Measurements from ENCODE around the gene ANKH. TPM values are rescaled to one million over a fixed set of nuclear protein-coding genes. Genes with fewer than 3 reads are reported as not detected.

ANKH gene
- total and polyA plus RNA-seq, 4 donors, result 10.8 to 46.7 (median 17.2) TPM

GRCh38 chr5:14816999-14817761, 54.4 kb downstream of the ANKH start:
- no peak overlapping the region for H3K4me3 ChIP-seq
- peaks cover 0 to 1% (median 0%) of the 10 kb centered on the region in 4 donors for H3K36me3 ChIP-seq (ENCODE audit: control insufficient read depth in 4 of 4, insufficient read depth in 4 of 4, low read length in 4 of 4)
- H3K4me1 ChIP-seq (ENCODE audit: control insufficient read depth in 5 of 5, insufficient read depth in 5 of 5, low read length in 5 of 5), result peaks cover 0 to 25% (median 3%) of the 10 kb centered on the region in 5 donors
- peak in 2 of 3 donors; percentile 15 to 72 for DNase-seq
- no peak overlapping the region for H3K27ac ChIP-seq (ENCODE audit: low read depth in 1 of 2, low read length in 1 of 2)
- ATAC-seq (ENCODE audit: insufficient read depth, low FRiP score), result no peak
- no peaks in the 10 kb centered on the region for H3K9me3 ChIP-seq (ENCODE audit: control insufficient read depth in 4 of 4, insufficient read depth in 3 of 4, low read length in 3 of 4)
- no peaks in the 10 kb centered on the region for H3K27me3 ChIP-seq (ENCODE audit: control insufficient read depth in 3 of 3, insufficient read depth in 3 of 3, low read length in 2 of 3)
- TF ChIP-seq, protein P1, sequence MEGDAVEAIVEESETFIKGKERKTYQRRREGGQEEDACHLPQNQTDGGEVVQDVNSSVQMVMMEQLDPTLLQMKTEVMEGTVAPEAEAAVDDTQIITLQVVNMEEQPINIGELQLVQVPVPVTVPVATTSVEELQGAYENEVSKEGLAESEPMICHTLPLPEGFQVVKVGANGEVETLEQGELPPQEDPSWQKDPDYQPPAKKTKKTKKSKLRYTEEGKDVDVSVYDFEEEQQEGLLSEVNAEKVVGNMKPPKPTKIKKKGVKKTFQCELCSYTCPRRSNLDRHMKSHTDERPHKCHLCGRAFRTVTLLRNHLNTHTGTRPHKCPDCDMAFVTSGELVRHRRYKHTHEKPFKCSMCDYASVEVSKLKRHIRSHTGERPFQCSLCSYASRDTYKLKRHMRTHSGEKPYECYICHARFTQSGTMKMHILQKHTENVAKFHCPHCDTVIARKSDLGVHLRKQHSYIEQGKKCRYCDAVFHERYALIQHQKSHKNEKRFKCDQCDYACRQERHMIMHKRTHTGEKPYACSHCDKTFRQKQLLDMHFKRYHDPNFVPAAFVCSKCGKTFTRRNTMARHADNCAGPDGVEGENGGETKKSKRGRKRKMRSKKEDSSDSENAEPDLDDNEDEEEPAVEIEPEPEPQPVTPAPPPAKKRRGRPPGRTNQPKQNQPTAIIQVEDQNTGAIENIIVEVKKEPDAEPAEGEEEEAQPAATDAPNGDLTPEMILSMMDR (IDR thresholded peaks at IDR 0.05; ENCODE audit: control extremely low read depth, extremely low read depth), result no peak
- 84 to 87% methylated on average over 6 of the region's 6 CpGs for WGBS, 2 donors
- H3K9ac ChIP-seq (ENCODE audit: insufficient read depth in 1 of 2, low read length in 2 of 2), result no peak overlapping the region

DNA sequence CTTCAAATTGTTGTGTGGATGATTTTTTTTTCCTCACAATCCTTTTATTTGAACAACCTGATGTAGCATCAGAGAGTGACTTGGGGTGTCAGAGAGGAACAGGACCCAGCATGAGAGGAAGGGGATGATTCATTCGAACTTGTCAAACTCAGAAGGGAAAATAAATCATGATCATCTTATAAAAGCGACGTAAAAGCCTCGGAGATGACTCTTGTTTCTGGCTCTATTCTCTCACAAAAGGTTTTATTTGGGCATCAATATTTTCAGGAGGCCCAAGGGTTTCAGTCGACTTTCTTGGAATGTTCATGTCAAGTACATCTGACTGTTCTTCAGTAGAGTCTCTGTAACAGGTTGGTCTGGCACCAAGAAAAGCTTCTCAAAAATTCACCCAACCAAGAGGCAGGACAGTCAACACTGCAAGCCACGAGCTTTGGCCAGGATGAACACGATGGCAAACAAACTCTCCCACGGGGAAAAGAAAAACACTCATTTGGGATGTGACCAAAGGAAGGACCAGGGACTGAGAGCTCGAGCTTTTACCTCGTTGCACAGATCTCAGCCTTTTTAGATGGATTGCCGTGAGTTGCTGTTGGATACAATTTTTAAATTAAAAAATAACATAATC, 55.1 kb downstream of the ANKH start:
- no peak for ATAC-seq (ENCODE audit: insufficient read depth, low FRiP score)
- WGBS, 2 donors, result 81 to 89% methylated on average over 11 of the region's 11 CpGs
- no peak for DNase-seq
- no peak overlapping the region for H3K9ac ChIP-seq (ENCODE audit: insufficient read depth in 1 of 2, low read length in 2 of 2)
- H3K4me1 ChIP-seq (ENCODE audit: control insufficient read depth in 5 of 5, insufficient read depth in 5 of 5, low read length in 5 of 5), result peaks cover 0 to 24% (median 3%) of the 10 kb centered on the region in 5 donors
- no peaks in the 10 kb centered on the region for H3K27me3 ChIP-seq (ENCODE audit: control insufficient read depth in 3 of 3, insufficient read depth in 3 of 3, low read length in 2 of 3)
- peaks cover 0 to 2% (median 0%) of the 10 kb centered on the region in 4 donors for H3K36me3 ChIP-seq (ENCODE audit: control insufficient read depth in 4 of 4, insufficient read depth in 4 of 4, low read length in 4 of 4)
- TF ChIP-seq, protein P1 (IDR thresholded peaks at IDR 0.05; ENCODE audit: control extremely low read depth, extremely low read depth), result no peak
- no peak overlapping the region for H3K4me3 ChIP-seq
- H3K9me3 ChIP-seq (ENCODE audit: control insufficient read depth in 4 of 4, insufficient read depth in 3 of 4, low read length in 3 of 4), result no peaks in the 10 kb centered on the region
- no peak overlapping the region for H3K27ac ChIP-seq (ENCODE audit: low read depth in 1 of 2, low read length in 1 of 2)

DNA sequence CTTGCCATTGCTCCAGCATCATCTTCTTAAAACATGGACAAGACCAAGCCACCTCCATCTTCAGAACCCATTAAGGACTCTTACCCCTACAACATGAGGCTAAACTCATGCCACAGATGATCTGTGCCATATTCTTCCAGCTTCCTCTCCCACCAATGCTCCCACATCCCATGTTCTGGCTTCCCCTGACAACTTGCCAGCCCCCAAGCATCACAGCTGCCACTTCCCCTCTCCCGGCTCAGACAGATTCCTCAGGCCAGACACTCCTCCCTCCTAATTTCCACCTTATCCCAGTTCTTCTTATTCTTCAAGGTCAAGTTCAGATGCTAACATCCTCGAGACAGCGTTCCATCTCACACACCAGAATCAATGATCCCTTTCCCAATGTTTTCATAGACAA, 57.8 kb downstream of the ANKH start:
- Histone ChIP-seq H3K27me3 (ENCODE audit: control insufficient read depth in 3 of 3, insufficient read depth in 3 of 3, low read length in 2 of 3) (no peaks in the 10 kb centered on the region), H3K36me3 (ENCODE audit: control insufficient read depth in 4 of 4, insufficient read depth in 4 of 4, low read length in 4 of 4) (peaks cover 0 to 2% (median 0%) of the 10 kb centered on the region in 4 donors), H3K27ac (ENCODE audit: low read depth in 1 of 2, low read length in 1 of 2) (no peak overlapping the region), H3K4me1 (ENCODE audit: control insufficient read depth in 5 of 5, insufficient read depth in 5 of 5, low read length in 5 of 5) (peaks cover 0 to 26% (median 3%) of the 10 kb centered on the region in 5 donors), H3K9ac (ENCODE audit: insufficient read depth in 1 of 2, low read length in 2 of 2) (no peak overlapping the region), H3K4me3 (no peak overlapping the region), H3K9me3 (ENCODE audit: control insufficient read depth in 4 of 4, insufficient read depth in 3 of 4, low read length in 3 of 4) (peaks cover 0 to 2% (median 0%) of the 10 kb centered on the region in 4 donors)
- TF ChIP-seq, protein P1 (IDR thresholded peaks at IDR 0.05; ENCODE audit: control extremely low read depth, extremely low read depth), result no peak
- WGBS, 2 donors, result 77 to 83% methylated on average over 3 of the region's 3 CpGs
- DNase-seq (no peak), ATAC-seq (ENCODE audit: insufficient read depth, low FRiP score) (no peak)
